Fibroblast of lung (primary cell): ENCODE data around the gene XYLT1. TPM values are rescaled to one million over a fixed set of nuclear protein-coding genes. Genes with fewer than 3 reads are reported as not detected.
A peak's percentile ranks its signal among the peaks of the same experiment; 100 is the strongest.

Experiments used
- DNase-seq, 2 donors: peaks; one replicate each; pipeline versions ENCODE4 v3.0.0 to v3.0.0-alpha.2; 2010; ENCODE audit warnings: low read depth in 2 of 2
- H2AFZ ChIP-seq: 2 replicates; pipeline ENCODE4 v1.5.1; 2012; ENCODE audit warnings: low read length, control low read depth, inconsistent platforms
- H3K27ac ChIP-seq: 2 replicates; pipeline ENCODE4 v1.5.1; 2011; ENCODE audit warnings: low read length, control low read depth; ENCODE audit not compliant: insufficient read depth
- H3K27me3 ChIP-seq: 2 replicates; pipeline ENCODE4 v1.5.1; 2011; ENCODE audit warnings: mild to moderate bottlenecking, low read length; ENCODE audit not compliant: control insufficient read depth, insufficient read depth
- H3K36me3 ChIP-seq: 2 replicates; pipeline ENCODE4 v1.5.1; 2011; ENCODE audit warnings: low read length; ENCODE audit not compliant: control insufficient read depth, insufficient read depth
- H3K4me1 ChIP-seq: 2 replicates; pipeline ENCODE4 v1.5.1; 2011; ENCODE audit warnings: low read length; ENCODE audit not compliant: control insufficient read depth, insufficient read depth; ENCODE audit errors: extremely low read depth
- H3K4me2 ChIP-seq: 2 replicates; pipeline ENCODE4 v1.5.1; 2011; ENCODE audit warnings: low read length, control low read depth; ENCODE audit not compliant: insufficient read depth; ENCODE audit errors: extremely low read depth
- H3K4me3 ChIP-seq, 4 experiments: fragments of 200-600 bp in 1 of 4; sonication (generic) in 1 of 4; replicated peaks in 1 of 4; 2 replicates each; pipeline ENCODE4 v1.5.1; 2011 to 2016; ENCODE audit warnings: low read length in 4 of 4, low read depth in 3 of 4, mild to moderate bottlenecking in 3 of 4, control low read depth in 2 of 4, inconsistent platforms in 1 of 4, mixed read lengths in 1 of 4; ENCODE audit not compliant: insufficient read depth in 1 of 4; ENCODE audit errors: control extremely low read depth in 1 of 4
- H3K79me2 ChIP-seq: 2 replicates; pipeline ENCODE4 v1.5.1; 2012; ENCODE audit warnings: mild to moderate bottlenecking, low read length, inconsistent platforms; ENCODE audit not compliant: control insufficient read depth, insufficient read depth
- H3K9ac ChIP-seq: 2 replicates; pipeline ENCODE4 v1.5.1; 2011; ENCODE audit warnings: mild to moderate bottlenecking, low read length, control low read depth; ENCODE audit not compliant: insufficient read depth
- H3K9me3 ChIP-seq: 2 replicates; pipeline ENCODE4 v1.5.1; 2012; ENCODE audit warnings: low read depth, low read length; ENCODE audit not compliant: control insufficient read depth, insufficient read depth
- H4K20me1 ChIP-seq: 2 replicates; pipeline ENCODE4 v1.5.1; 2011; ENCODE audit warnings: low read length; ENCODE audit not compliant: control insufficient read depth, insufficient read depth; ENCODE audit errors: extremely low read depth
- EZH2 ChIP-seq: IDR thresholded peaks from 2 replicates; pipeline ENCODE4 v1.5.1; 2012; ENCODE audit warnings: low read length, control low read depth, mild to moderate bottlenecking; ENCODE audit errors: missing control alignments
- polyA plus RNA-seq, 2 donors: library from polyadenylated mRNA; depleted of rRNA in 1 of 2; stranded (reverse) in 1 of 2; unstranded in 1 of 2; fragments of >200 nt; gene quantifications; 2 replicates each; pipeline ENCODE4 v1.2.1, GENCODE V29; 2011 to 2012; ENCODE audit warnings: missing spikeins in 1 of 2
- total RNA-seq: library from RNA; depleted of rRNA; stranded (reverse); fragments of >200 nt; gene quantifications from 2 replicates; pipeline ENCODE4 v1.2.1, GENCODE V29; 2014
- TF ChIP-seq, protein P1 (sequence below), 2 donors: IDR thresholded peaks in 1 of 2; conservative IDR thresholded peaks in 1 of 2; 1 replicate in 1 of 2; 2 replicates in 1 of 2; pipeline ENCODE4 v1.5.1; 2011 to 2012; ENCODE audit warnings: low read length in 2 of 2, control low read depth in 1 of 2, inconsistent platforms in 1 of 2, low read depth in 1 of 2, mild to moderate bottlenecking in 1 of 2

XYLT1 gene
- total and polyA plus RNA-seq, 2 donors (not counting 1 experiment from before 2014, with no cell fraction given) = 9.3 to 21.8 TPM

DNA sequence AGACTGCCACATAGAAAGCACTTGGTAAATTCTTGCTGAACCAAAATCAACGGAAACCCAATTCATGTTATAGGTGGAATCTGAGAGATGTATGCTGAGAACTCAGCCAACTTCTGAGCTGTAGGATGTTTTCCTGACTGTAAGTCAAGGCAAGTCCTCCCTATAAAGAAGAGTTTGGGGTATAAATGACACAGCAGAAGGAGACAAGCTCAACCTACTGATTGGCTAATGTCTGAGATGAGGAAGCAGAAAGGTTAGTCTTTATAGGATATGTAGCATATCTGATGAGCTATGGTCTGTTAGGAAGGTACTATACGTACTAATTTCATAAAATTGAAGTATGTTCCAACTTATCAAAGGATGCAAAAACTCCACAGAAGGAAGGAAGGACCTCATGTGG lies 99.5 kb downstream of the XYLT1 start:
- no peak overlapping the region for H3K27ac ChIP-seq
- no peak overlapping the region for H2AFZ ChIP-seq
- H3K4me2 ChIP-seq = no peak overlapping the region
- no peaks in the 10 kb centered on the region for H3K9me3 ChIP-seq
- no peaks in the 10 kb centered on the region for H3K27me3 ChIP-seq
- peaks cover 2% of the 10 kb centered on the region for H4K20me1 ChIP-seq
- DNase-seq = no peak
- TF ChIP-seq, protein P1, sequence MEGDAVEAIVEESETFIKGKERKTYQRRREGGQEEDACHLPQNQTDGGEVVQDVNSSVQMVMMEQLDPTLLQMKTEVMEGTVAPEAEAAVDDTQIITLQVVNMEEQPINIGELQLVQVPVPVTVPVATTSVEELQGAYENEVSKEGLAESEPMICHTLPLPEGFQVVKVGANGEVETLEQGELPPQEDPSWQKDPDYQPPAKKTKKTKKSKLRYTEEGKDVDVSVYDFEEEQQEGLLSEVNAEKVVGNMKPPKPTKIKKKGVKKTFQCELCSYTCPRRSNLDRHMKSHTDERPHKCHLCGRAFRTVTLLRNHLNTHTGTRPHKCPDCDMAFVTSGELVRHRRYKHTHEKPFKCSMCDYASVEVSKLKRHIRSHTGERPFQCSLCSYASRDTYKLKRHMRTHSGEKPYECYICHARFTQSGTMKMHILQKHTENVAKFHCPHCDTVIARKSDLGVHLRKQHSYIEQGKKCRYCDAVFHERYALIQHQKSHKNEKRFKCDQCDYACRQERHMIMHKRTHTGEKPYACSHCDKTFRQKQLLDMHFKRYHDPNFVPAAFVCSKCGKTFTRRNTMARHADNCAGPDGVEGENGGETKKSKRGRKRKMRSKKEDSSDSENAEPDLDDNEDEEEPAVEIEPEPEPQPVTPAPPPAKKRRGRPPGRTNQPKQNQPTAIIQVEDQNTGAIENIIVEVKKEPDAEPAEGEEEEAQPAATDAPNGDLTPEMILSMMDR (conservative IDR thresholded peaks at IDR 0.05 in 1 of 2, IDR thresholded peaks at IDR 0.05 in 1 of 2; ENCODE audit: low read depth in 1 of 2, low read length in 2 of 2) = no peak
- no peak for TF ChIP-seq EZH2
- H3K36me3 ChIP-seq = no peaks in the 10 kb centered on the region
- no peak overlapping the region for H3K9ac ChIP-seq
- H3K79me2 ChIP-seq = peaks cover 2% of the 10 kb centered on the region
- no peaks in the 10 kb centered on the region for H3K4me1 ChIP-seq
- H3K4me3 ChIP-seq = no peak overlapping the region

GRCh38 chr16:17370731-17371285 lies 100.0 kb downstream of the XYLT1 start:
- no peak overlapping the region for H3K4me2 ChIP-seq
- H3K79me2 ChIP-seq = peaks cover 2% of the 10 kb centered on the region
- H3K27me3 ChIP-seq = no peaks in the 10 kb centered on the region
- no peak overlapping the region for H3K4me3 ChIP-seq
- no peak overlapping the region for H3K9ac ChIP-seq
- TF ChIP-seq, protein P1 (conservative IDR thresholded peaks at IDR 0.05 in 1 of 2, IDR thresholded peaks at IDR 0.05 in 1 of 2; ENCODE audit: low read depth in 1 of 2, low read length in 2 of 2) = no peak
- no peak for TF ChIP-seq EZH2
- H2AFZ ChIP-seq = no peak overlapping the region
- DNase-seq = no peak
- H3K27ac ChIP-seq = no peak overlapping the region
- H4K20me1 ChIP-seq = peaks cover 2% of the 10 kb centered on the region
- no peaks in the 10 kb centered on the region for H3K4me1 ChIP-seq
- H3K9me3 ChIP-seq = no peaks in the 10 kb centered on the region
- no peaks in the 10 kb centered on the region for H3K36me3 ChIP-seq

- Histone ChIP-seq H3K4me1 (peaks cover under 1% of the 10 kb centered on the region), H3K4me3 (no peak overlapping the region), H3K9me3 (no peaks in the 10 kb centered on the region), H3K27me3 (no peaks in the 10 kb centered on the region), H3K36me3 (no peaks in the 10 kb centered on the region), H3K4me2 (no peak overlapping the region), H3K27ac (no peak overlapping the region), H2AFZ (no peak overlapping the region), H3K9ac (no peak overlapping the region), H4K20me1 (no peaks in the 10 kb centered on the region), H3K79me2 (peaks cover 2% of the 10 kb centered on the region)
- DNase-seq = peak; percentile 27 to 85
- no peak for TF ChIP-seq EZH2
- TF ChIP-seq, protein P1 (conservative IDR thresholded peaks at IDR 0.05 in 1 of 2, IDR thresholded peaks at IDR 0.05 in 1 of 2; ENCODE audit: low read depth in 1 of 2, low read length in 2 of 2) = no peak
Observed at GRCh38 chr16:17370223-17370707, 100.5 kb downstream of the XYLT1 start.
